K562 (cell line): ENCODE measurements around the gene RASGEF1C. TPM values are rescaled to one million over a fixed set of nuclear protein-coding genes. Genes with fewer than 3 reads are reported as not detected.

Source experiments
- ATAC-seq: fragments of 200-7000 bp; cut with Tn5 transposase; 3 replicates; pipeline ENCODE4 v1.9.1; 2020; ENCODE audit warnings: moderate library complexity
- BruUV-seq: library from RNA; stranded (reverse); fragments of 400-500 nt; replicated peaks from 2 replicates; lab custom pipeline; 2021; lab: Mats Ljungman, UMichigan
- CTCF ChIA-PET: fragments of 300-600 bp; formaldehyde crosslinking; extraction: SDS; loops from one replicate; lab custom pipeline; 2021; ENCODE audit warnings: low intra/inter-chr PET ratio; lab: Yijun Ruan, JAX
- POLR2A ChIA-PET: fragments of 300-600, 350-650 bp; sonication (Branson Sonifier 250); formaldehyde crosslinking; extraction: SDS; loops from one replicate; lab custom pipeline; 2021; ENCODE audit warnings: antibody characterized with exemption, inconsistent platforms; lab: Yijun Ruan, JAX
- DNase-seq, 4 experiments: peaks; one replicate each; pipeline versions ENCODE4 v3.0.0 to v3.0.0-alpha.2; 2011 to 2018; ENCODE audit warnings: low spot score in 3 of 4, mixed read lengths in 3 of 4; ENCODE audit errors: extremely low read depth in 1 of 4
- FAIRE-seq: peaks from 2 replicates; lab custom pipeline; 2011; peaks lifted over from hg19 to GRCh38; lab: Jason Lieb, UNC
- H2AFZ ChIP-seq: 2 replicates; pipeline ENCODE4 v1.6.0; 2011; ENCODE audit warnings: low read depth, low read length, control low read depth, inconsistent platforms
- H3K27ac ChIP-seq: fragments of 200-600 bp; 3 replicates; pipeline ENCODE4 v1.8.0; 2011; ENCODE audit warnings: low read depth, mild to moderate bottlenecking, control low read depth, inconsistent platforms, low read length, moderate library complexity, mixed read lengths; ENCODE audit errors: extremely low read depth
- H3K27me3 ChIP-seq, 2 experiments: fragments of 300-600 bp in 1 of 2; 2 replicates in 1 of 2; 3 replicates in 1 of 2; pipeline versions ENCODE4 v1.6.0 to v1.8.0; 2011; ENCODE audit warnings: inconsistent platforms in 2 of 2, low read length in 2 of 2, mild to moderate bottlenecking in 1 of 2, mixed read lengths in 1 of 2, moderate library complexity in 1 of 2; ENCODE audit not compliant: control insufficient read depth in 2 of 2, insufficient read depth in 2 of 2
- H3K36me3 ChIP-seq: fragments of 300-600 bp; 3 replicates; pipeline ENCODE4 v1.8.0; 2011; ENCODE audit warnings: mild to moderate bottlenecking, low read length, inconsistent platforms; ENCODE audit not compliant: control insufficient read depth, insufficient read depth
- H3K4me1 ChIP-seq, 2 experiments: fragments of 200-600 bp in 1 of 2; replicated peaks in 1 of 2; 2 replicates in 1 of 2; 3 replicates in 1 of 2; pipeline versions ENCODE4 v1.5.1 to v1.8.0; 2011; ENCODE audit warnings: inconsistent platforms in 2 of 2, low read length in 2 of 2, mild to moderate bottlenecking in 1 of 2, mixed read lengths in 1 of 2, moderate library complexity in 1 of 2; ENCODE audit not compliant: control insufficient read depth in 2 of 2, insufficient read depth in 2 of 2
- H3K4me2 ChIP-seq: 2 replicates; pipeline ENCODE4 v1.6.1; 2011; ENCODE audit warnings: low read length, control low read depth, inconsistent platforms, mixed read lengths; ENCODE audit not compliant: insufficient read depth
- H3K4me3 ChIP-seq: fragments of 200-600 bp; sonication (generic), shearing (Covaris generic); 2 replicates; pipeline ENCODE4 v1.5.1; 2016; ENCODE audit warnings: control low read depth, inconsistent platforms
- H3K79me2 ChIP-seq: fragments of 200-600 bp; 3 replicates; pipeline ENCODE4 v1.8.0; 2011; ENCODE audit warnings: low read length, inconsistent platforms; ENCODE audit not compliant: control insufficient read depth, insufficient read depth
- H3K9ac ChIP-seq, 2 experiments: 2 replicates each; pipeline versions ENCODE4 v1.6.0 to v1.6.1; 2011; ENCODE audit warnings: low read depth in 2 of 2, low read length in 2 of 2, control low read depth in 1 of 2, inconsistent platforms in 1 of 2, mild to moderate bottlenecking in 1 of 2, mixed read lengths in 1 of 2; ENCODE audit not compliant: insufficient read depth in 1 of 2
- H3K9me1 ChIP-seq: one replicate; pipeline ENCODE4 v1.6.0; 2011; ENCODE audit warnings: inconsistent platforms, mild to moderate bottlenecking, low read length, moderate library complexity; ENCODE audit not compliant: control insufficient read depth, insufficient read depth
- H3K9me3 ChIP-seq: replicated peaks from 2 replicates; pipeline ENCODE4 v1.5.1; 2011; ENCODE audit warnings: low read depth, low read length, inconsistent platforms; ENCODE audit not compliant: control insufficient read depth, insufficient read depth
- H4K20me1 ChIP-seq: replicated peaks from 2 replicates; pipeline ENCODE4 v1.6.1; 2011; ENCODE audit warnings: low read length, inconsistent platforms, mixed read lengths; ENCODE audit not compliant: control insufficient read depth, insufficient read depth
- ATF2 ChIP-seq: sonication (generic); formaldehyde crosslinking; IDR thresholded peaks from 2 replicates; pipeline ENCODE4 v1.8.1; 2022; ENCODE audit warnings: missing genetic modification reagents
- ATF6 ChIP-seq: sonication (generic); formaldehyde crosslinking; IDR thresholded peaks from 2 replicates; pipeline ENCODE4 v1.4.0; 2020; ENCODE audit warnings: mild to moderate bottlenecking, missing genetic modification reagents
- CREB3L1 ChIP-seq: fragments of 450-650 bp; IDR thresholded peaks from 2 replicates; pipeline ENCODE4 v1.6.1; 2014; ENCODE audit warnings: low read depth, mild to moderate bottlenecking, moderate library complexity, borderline replicate concordance
- ELF1 ChIP-seq: fragments of 200-800 bp; sonication (Bioruptor generic); IDR thresholded peaks from 2 replicates; pipeline ENCODE4 v1.6.1; 2016; ENCODE audit warnings: missing genetic modification characterization, missing compliant biosample characterization
- GTF2A2 ChIP-seq: IDR thresholded peaks from 2 replicates; pipeline ENCODE4 v1.6.1; 2016; ENCODE audit warnings: mild to moderate bottlenecking, missing genetic modification characterization, missing compliant biosample characterization
- KDM4B ChIP-seq, 2 experiments: fragments of 450-650 bp in 1 of 2; sonication (generic) in 1 of 2; IDR thresholded peaks; 2 replicates each; pipeline ENCODE4 v1.6.1; 2016 to 2017; ENCODE audit warnings: borderline replicate concordance in 2 of 2, antibody characterized with exemption in 1 of 2, low read depth in 1 of 2, mild to moderate bottlenecking in 1 of 2
- NR1H2 ChIP-seq: sonication (generic); formaldehyde crosslinking; IDR thresholded peaks from 2 replicates; pipeline ENCODE4 v1.4.0; 2020; ENCODE audit warnings: mild to moderate bottlenecking, missing genetic modification reagents
- POLR2B ChIP-seq: fragments of 450-650 bp; IDR thresholded peaks from 2 replicates; pipeline ENCODE4 v1.6.1; 2018; ENCODE audit warnings: low read depth; ENCODE audit not compliant: partially characterized antibody
- RAD51 ChIP-seq: fragments of 450-650 bp; IDR thresholded peaks from 2 replicates; pipeline ENCODE4 v1.7.1; 2016; ENCODE audit warnings: low read depth, mild to moderate bottlenecking, borderline replicate concordance
- RBBP5 ChIP-seq: fragments of 200-600 bp; sonication (generic); IDR thresholded peaks from 2 replicates; pipeline ENCODE4 v1.6.1; 2012; ENCODE audit warnings: borderline replicate concordance, mild to moderate bottlenecking, low read length, control low read depth, inconsistent platforms; ENCODE audit not compliant: insufficient read depth, poor library complexity, severe bottlenecking
- RNF219 ChIP-seq: fragments of 250-450 bp; sonication (Bioruptor Pico); IDR thresholded peaks from 2 replicates; pipeline ENCODE4 v1.5.0; 2022; ENCODE audit warnings: mild to moderate bottlenecking
- SMARCC2 ChIP-seq: fragments of 450-650 bp; IDR thresholded peaks from 2 replicates; pipeline ENCODE4 v1.6.1; 2017; ENCODE audit warnings: antibody characterized with exemption, moderate library complexity, mild to moderate bottlenecking, low read depth
- ZNF444 ChIP-seq: fragments of 250-450 bp; sonication (Bioruptor Pico); IDR thresholded peaks from 2 replicates; pipeline ENCODE4 v1.4.0; 2020; ENCODE audit warnings: mild to moderate bottlenecking, moderate library complexity
- WGBS: fragments of 100-300 bp; shearing (Covaris generic); methylation state at CpG from one replicate; pipeline ENCODE4 v1.1.6; 2016; ENCODE audit warnings: low coverage, mixed read lengths; ENCODE audit not compliant: insufficient coverage; ENCODE audit errors: missing lambda C conversion rate; 5-methylcytosine and 5-hydroxymethylcytosine counted together
- in situ Hi-C: fragments of 300-500 bp; cut with MboI; formaldehyde crosslinking; loops from 4 replicates; pipeline ENCODE4 v1.15.0; 2018; ENCODE audit warnings: inconsistent platforms, mixed read lengths
- intact Hi-C: fragments of 100-400 bp; cut with micrococcal nuclease; formaldehyde crosslinking; loops from 2 replicates; pipeline ENCODE4 v1.14.2; 2022
- polyA plus RNA-seq, 8 experiments: library from polyadenylated mRNA; depleted of rRNA in 4 of 8; stranded (reverse) in 5 of 8; unstranded in 3 of 8; fragments of >200 nt; fragmentation: Nextera tagmentation in 2 of 8; fragmentation: Illumina TruSeq in 1 of 8; extraction: Ambion mirVana in 2 of 8; extraction: Trizol in 1 of 8; gene quantifications; 2 replicates each; pipeline versions ENCODE4 v1.2.1 to v1.2.3, GENCODE V29; 2011 to 2014; ENCODE audit warnings: inconsistent platforms in 1 of 8, missing spikeins in 1 of 8
- total RNA-seq, 7 experiments: library from RNA; depleted of rRNA in 6 of 7; stranded (reverse); fragments of >200 nt in 6 of 7; fragmentation: Illumina TruSeq in 2 of 7; extraction: Trizol in 2 of 7; gene quantifications; 2 replicates each; pipeline versions ENCODE4 v1.2.1 to v1.2.3, GENCODE V29; 2011 to 2021; ENCODE audit warnings: low replicate concordance in 1 of 7

Gene RASGEF1C
- total and polyA plus RNA-seq, 9 of the 15 experiments (the other 6 are each of a cell fraction or from before 2014, with no cell fraction given) = 0.04 to 1.1 (median 0.21) TPM; not detected in 4

GRCh38 chr5:180079702-180080466 lies 129.1 kb downstream of the RASGEF1C start:
- Histone ChIP-seq H3K27ac (no peak overlapping the region), H3K79me2 (no peaks in the 10 kb centered on the region), H3K4me3 (no peak overlapping the region), H4K20me1 (no peaks in the 10 kb centered on the region), H3K27me3 (peaks cover 0 to 17% of the 10 kb centered on the region in 2 experiments; a peak in 2 of 5 replicates), H2AFZ (no peak overlapping the region), H3K9me3 (0 out of 2 replicates have a peak, but pooled peaks cover 2% of the 10 kb centered on the region), H3K36me3 (no peaks in the 10 kb centered on the region), H3K9me1 (no peaks in the 10 kb centered on the region), H3K9ac (no peak overlapping the region), H3K4me2 (no peak overlapping the region), H3K4me1 (peaks cover 4 to 5% of the 10 kb centered on the region in 2 experiments; a peak in 3 of 5 replicates)
- 22% methylated on average over 14 of the region's 14 CpGs for WGBS
- ChIA-PET POLR2A (interaction anchor here (0.7 to 1.5 kb wide), 3 partner anchors 10 to 15 kb away, joined by 3 to 5 read pairs (median 4); no protein-coding TSS in a partner anchor), CTCF (no interaction called here)
- no peak for FAIRE-seq
- no peak for ATAC-seq
- in situ Hi-C loops = no loop called here
- intact Hi-C loops = no loop called here
- DNase-seq = no peak
- no TSS peak for BruUV-seq
- no peak for TF ChIP-seq POLR2B
- TF ChIP-seq RBBP5 = no peak
- TF ChIP-seq RAD51 = no peak
- no peak for TF ChIP-seq ZNF444 (CRISPR knock-in tag)
- no peak for TF ChIP-seq RNF219
- TF ChIP-seq ATF2 (CRISPR knock-in tag) = no peak
- TF ChIP-seq ATF6 = no peak
- no peak for TF ChIP-seq KDM4B (IDR thresholded peaks at IDR 0.05; ENCODE audit: borderline replicate concordance in 2 of 2, low read depth in 1 of 2)
- TF ChIP-seq CREB3L1 = no peak
- TF ChIP-seq SMARCC2 = no peak
- TF ChIP-seq NR1H2 = no peak
- TF ChIP-seq ELF1 (tag) = no peak
- no peak for TF ChIP-seq GTF2A2
